ENCODE data around the gene DEPDC4. TPM values are rescaled to one million over a fixed set of nuclear protein-coding genes. Genes with fewer than 3 reads are reported as not detected.

Gene DEPDC4
- total and polyA plus RNA-seq, 2 of the 13 experiments (the other 11 are each of a cell fraction or from before 2014, with no cell fraction given): 2.2 to 5.7 TPM

- no peak for TF ChIP-seq STAT6 (CRISPR knock-in tag; IDR thresholded peaks at IDR 0.05; ENCODE audit: borderline replicate concordance)
- TF ChIP-seq DDIT3 (CRISPR knock-in tag; IDR thresholded peaks at IDR 0.05): no peak
- no peak for TF ChIP-seq ARNTL (CRISPR knock-in tag; IDR thresholded peaks at IDR 0.05)
- no peak for TF ChIP-seq RARA (CRISPR knock-in tag; IDR thresholded peaks at IDR 0.05)
- TF ChIP-seq ZNF329 (CRISPR knock-in tag; IDR thresholded peaks at IDR 0.05; ENCODE audit: low read depth): no peak
- TF ChIP-seq ZIK1 (CRISPR knock-in tag; IDR thresholded peaks at IDR 0.05; ENCODE audit: borderline replicate concordance, low read depth): no peak
- peak; percentile 79 for TF ChIP-seq ARNT2 (CRISPR knock-in tag; IDR thresholded peaks at IDR 0.05; ENCODE audit: low read depth)
- TF ChIP-seq RBFOX2 (IDR thresholded peaks at IDR 0.05; ENCODE audit: low read depth, low read length): peak; percentile 76
- no peak; the same call in 1 of the 2 replicates for TF ChIP-seq BCL3 (CRISPR knock-in tag; IDR thresholded peaks at IDR 0.05)
- no peak for TF ChIP-seq SMAD9 (CRISPR knock-in tag; IDR thresholded peaks at IDR 0.05)
- TF ChIP-seq TARDBP (CRISPR knock-in tag; IDR thresholded peaks at IDR 0.05): peak; percentile 11; the same call in 1 of the 2 replicates
- TF ChIP-seq NFE2 (CRISPR knock-in tag; IDR thresholded peaks at IDR 0.05): no peak
- peak; percentile 69; the same call in 1 of the 2 replicates for TF ChIP-seq ZSCAN31 (CRISPR knock-in tag; IDR thresholded peaks at IDR 0.05; ENCODE audit: low read depth)
- no peak for TF ChIP-seq MIER2 (CRISPR knock-in tag; IDR thresholded peaks at IDR 0.05)
- TF ChIP-seq ZNF18 (CRISPR knock-in tag; IDR thresholded peaks at IDR 0.05; ENCODE audit: insufficient replicate concordance): no peak
- TF ChIP-seq ZNF256 (CRISPR knock-in tag; conservative IDR thresholded peaks at IDR 0.05): no peak
- TF ChIP-seq ZNF17 (CRISPR knock-in tag; IDR thresholded peaks at IDR 0.05): no peak
- TF ChIP-seq ZNF776 (CRISPR knock-in tag; IDR thresholded peaks at IDR 0.05): peak; percentile 51; the same call in 1 of the 2 replicates
- TF ChIP-seq ZNF724P (CRISPR knock-in tag; IDR thresholded peaks at IDR 0.05; ENCODE audit: borderline replicate concordance): peak; percentile 53; the same call in 1 of the 2 replicates
- no peak for TF ChIP-seq ZNF281 (CRISPR knock-in tag; IDR thresholded peaks at IDR 0.05; ENCODE audit: borderline replicate concordance)
Measured at GRCh38 chr12:100266835-100267602, at the start of gene DEPDC4, which contains the start of gene SCYL2 (continued).
